SK-N-SH treated with all-trans-retinoic acid at 6 μM for 48 hours (cell line): Measurements from ENCODE around the gene MORN4.
"Not testable (repeated sequence)": the region's sequence is repeated elsewhere in the genome, so short reads cannot be mapped to it uniquely, and the experiment has no call there.

ENCODE experiments used
- ATAC-seq: fragments of 200-7000 bp; cut with Tn5 transposase; 3 replicates; pipeline ENCODE4 v1.9.1; 2020; ENCODE audit warnings: mild to moderate bottlenecking, moderate library complexity
- ARNTL ChIP-seq: fragments of 450-650 bp; formaldehyde crosslinking; IDR thresholded peaks from 2 replicates; pipeline ENCODE4 v1.5.0; 2020; ENCODE audit warnings: low read depth, mild to moderate bottlenecking, moderate library complexity, borderline replicate concordance
- CREB5 ChIP-seq: fragments of 250-450 bp; sonication (Bioruptor Pico); IDR thresholded peaks from 2 replicates; pipeline ENCODE4 v1.5.1; 2020; ENCODE audit warnings: low read depth, mild to moderate bottlenecking, moderate library complexity
- ESRRG ChIP-seq: fragments of 250-450 bp; sonication (Bioruptor Pico); IDR thresholded peaks from 2 replicates; pipeline ENCODE4 v1.6.1; 2021; ENCODE audit warnings: mild to moderate bottlenecking
- ISL1 ChIP-seq: fragments of 250-450 bp; sonication (Bioruptor Pico); IDR thresholded peaks from 2 replicates; pipeline ENCODE4 v2.1.2; 2022; ENCODE audit warnings: mild to moderate bottlenecking, moderate library complexity
- OSR1 ChIP-seq: fragments of 250-450 bp; sonication (Bioruptor Pico); IDR thresholded peaks from 2 replicates; pipeline ENCODE4 v1.8.0; 2022; ENCODE audit warnings: moderate library complexity, mild to moderate bottlenecking, inconsistent platforms
- POU6F1 ChIP-seq: fragments of 250-450 bp; sonication (Bioruptor Pico); IDR thresholded peaks from 2 replicates; pipeline ENCODE4 v1.8.0; 2021; ENCODE audit warnings: low read depth, mild to moderate bottlenecking, moderate library complexity, borderline replicate concordance
- PPARA ChIP-seq: fragments of 250-450 bp; sonication (Bioruptor Pico); IDR thresholded peaks from 2 replicates; pipeline ENCODE4 v1.5.0; 2020; ENCODE audit warnings: mild to moderate bottlenecking, borderline replicate concordance
- RARB ChIP-seq: fragments of 250-450 bp; sonication (Bioruptor Pico); IDR thresholded peaks from 2 replicates; pipeline ENCODE4 v1.8.0; 2021; ENCODE audit warnings: mild to moderate bottlenecking, moderate library complexity
- SNAI2 ChIP-seq: fragments of 250-450 bp; sonication (Bioruptor Pico); IDR thresholded peaks from 2 replicates; pipeline ENCODE4 v1.5.0; 2020; ENCODE audit warnings: mild to moderate bottlenecking, moderate library complexity
- TCF4 ChIP-seq: fragments of 250-450 bp; sonication (Bioruptor Pico); IDR thresholded peaks from 2 replicates; pipeline ENCODE4 v1.8.0; 2021; ENCODE audit warnings: mild to moderate bottlenecking, moderate library complexity, borderline replicate concordance
- TOX ChIP-seq: fragments of 250-450 bp; sonication (Bioruptor Pico); IDR thresholded peaks from 2 replicates; pipeline ENCODE4 v1.8.0; 2021; ENCODE audit warnings: mild to moderate bottlenecking, moderate library complexity, borderline replicate concordance
- TSHZ2 ChIP-seq: fragments of 250-450 bp; sonication (Bioruptor Pico); IDR thresholded peaks from 2 replicates; pipeline ENCODE4 v1.5.0; 2020; ENCODE audit warnings: mild to moderate bottlenecking, moderate library complexity
- ZC3H10 ChIP-seq: fragments of 250-450 bp; sonication (Bioruptor Pico); IDR thresholded peaks from 2 replicates; pipeline ENCODE4 v1.5.1; 2021; ENCODE audit warnings: mild to moderate bottlenecking, moderate library complexity
- ZFP3 ChIP-seq: fragments of 250-450 bp; sonication (Bioruptor Pico); IDR thresholded peaks from 2 replicates; pipeline ENCODE4 v1.5.0; 2020; ENCODE audit warnings: mild to moderate bottlenecking, moderate library complexity
- ZNF565 ChIP-seq: fragments of 450-650 bp; formaldehyde crosslinking; conservative IDR thresholded peaks from 2 replicates; pipeline ENCODE4 v1.5.0; 2020; ENCODE audit warnings: low read depth, mild to moderate bottlenecking, moderate library complexity
- ZNF70 ChIP-seq: fragments of 450-650 bp; formaldehyde crosslinking; IDR thresholded peaks from 2 replicates; pipeline ENCODE4 v1.5.0; 2020; ENCODE audit warnings: mild to moderate bottlenecking, moderate library complexity
- ZNF8 ChIP-seq: fragments of 450-650 bp; formaldehyde crosslinking; IDR thresholded peaks from 2 replicates; pipeline ENCODE4 v1.5.0; 2020; ENCODE audit warnings: mild to moderate bottlenecking, moderate library complexity
- TF ChIP-seq, protein P1 (sequence below): fragments of 250-450 bp; sonication (Bioruptor Pico); IDR thresholded peaks from 2 replicates; pipeline ENCODE4 v1.8.0; 2020; ENCODE audit warnings: mild to moderate bottlenecking, moderate library complexity, borderline replicate concordance

Gene MORN4

DNA sequence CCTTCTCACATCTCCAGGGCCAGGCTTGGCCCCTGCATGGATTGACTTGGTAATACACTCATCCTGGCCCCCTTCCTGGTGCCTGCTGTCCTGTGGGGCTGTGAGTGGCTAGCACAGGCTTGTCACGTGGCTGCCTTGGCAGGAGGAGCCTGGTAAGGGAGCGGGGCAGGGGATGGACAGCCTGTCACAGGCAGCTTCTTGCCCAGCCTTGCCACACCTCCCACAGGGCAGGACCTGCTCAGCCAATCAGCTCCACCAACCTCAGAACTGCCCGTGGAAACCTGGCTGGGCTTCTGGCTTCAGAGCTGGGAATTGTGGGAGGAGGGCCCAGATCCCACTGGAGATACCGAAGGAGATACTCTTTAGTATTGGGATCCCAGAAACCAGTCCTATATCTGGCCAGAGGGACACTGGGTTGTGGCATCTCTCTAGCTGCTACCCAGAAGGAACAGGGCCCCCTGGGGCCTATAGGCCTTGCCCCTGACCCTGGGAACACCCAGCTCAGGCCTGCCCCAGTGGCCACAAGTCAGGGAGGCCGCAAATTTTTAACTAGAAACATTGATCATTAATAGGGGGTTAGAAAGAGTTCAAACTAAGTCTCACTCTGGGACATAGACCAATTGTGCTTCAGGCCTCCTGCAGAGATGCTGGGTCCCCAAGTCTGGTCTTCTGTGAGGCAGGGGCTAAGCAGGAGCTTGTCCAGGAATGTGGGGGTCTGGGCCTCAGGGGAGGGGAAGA, 49.1 kb downstream of the MORN4 start, which contains the start of gene HOGA1:
Gene HOGA1 (plus strand): TSS at position 330 of the 738 bp plus-strand sequence. CDS start 315 bp downstream, at position 645.
- TF ChIP-seq CREB5 (CRISPR knock-in tag) (no peak), PPARA (CRISPR knock-in tag) (no peak), TCF4 (no peak)
- peak; percentile 100 for ATAC-seq

DNA sequence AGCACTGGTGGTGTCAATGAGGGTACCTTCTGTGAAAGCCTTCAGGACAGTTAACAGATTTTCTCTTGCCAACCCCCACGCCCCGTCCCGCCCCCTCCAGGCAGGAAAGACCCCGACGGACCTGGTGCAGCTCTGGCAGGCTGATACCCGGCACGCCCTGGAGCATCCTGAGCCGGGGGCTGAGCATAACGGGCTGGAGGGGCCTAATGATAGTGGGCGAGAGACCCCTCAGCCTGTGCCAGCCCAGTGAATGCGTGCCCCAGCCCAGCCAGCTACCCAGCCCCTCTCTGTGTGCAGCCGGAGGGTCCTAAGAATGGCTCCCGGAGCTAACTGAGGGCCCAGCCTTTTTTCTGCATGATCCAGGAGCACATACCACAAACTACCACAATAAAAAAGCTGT, 49.8 kb downstream of the MORN4 start:
- TF ChIP-seq ARNTL (no peak), ZNF8 (CRISPR knock-in tag) (no peak), OSR1 (no peak)
- no peak for ATAC-seq

DNA sequence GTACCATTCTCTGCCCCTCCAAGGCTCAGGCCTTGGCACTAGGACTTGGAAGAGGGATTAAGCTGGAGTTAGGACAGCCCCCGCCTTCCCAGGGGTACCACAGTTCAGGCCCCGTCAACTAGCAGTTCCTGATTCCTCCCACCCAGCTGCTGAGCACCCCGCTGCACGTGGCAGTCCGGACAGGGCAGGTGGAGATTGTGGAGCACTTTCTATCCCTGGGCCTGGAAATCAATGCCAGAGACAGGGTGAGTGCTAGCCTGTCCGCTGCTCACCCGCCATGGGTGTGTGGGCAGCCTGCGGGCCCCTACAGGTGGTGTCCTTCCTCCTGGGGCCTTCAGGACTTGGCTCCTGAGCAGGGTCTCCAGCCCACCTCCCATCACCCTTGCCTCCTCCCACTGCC, 51.1 kb downstream of the MORN4 start:
- ATAC-seq, result no peak
- TF ChIP-seq ARNTL, result no peak
- TF ChIP-seq, protein P1, sequence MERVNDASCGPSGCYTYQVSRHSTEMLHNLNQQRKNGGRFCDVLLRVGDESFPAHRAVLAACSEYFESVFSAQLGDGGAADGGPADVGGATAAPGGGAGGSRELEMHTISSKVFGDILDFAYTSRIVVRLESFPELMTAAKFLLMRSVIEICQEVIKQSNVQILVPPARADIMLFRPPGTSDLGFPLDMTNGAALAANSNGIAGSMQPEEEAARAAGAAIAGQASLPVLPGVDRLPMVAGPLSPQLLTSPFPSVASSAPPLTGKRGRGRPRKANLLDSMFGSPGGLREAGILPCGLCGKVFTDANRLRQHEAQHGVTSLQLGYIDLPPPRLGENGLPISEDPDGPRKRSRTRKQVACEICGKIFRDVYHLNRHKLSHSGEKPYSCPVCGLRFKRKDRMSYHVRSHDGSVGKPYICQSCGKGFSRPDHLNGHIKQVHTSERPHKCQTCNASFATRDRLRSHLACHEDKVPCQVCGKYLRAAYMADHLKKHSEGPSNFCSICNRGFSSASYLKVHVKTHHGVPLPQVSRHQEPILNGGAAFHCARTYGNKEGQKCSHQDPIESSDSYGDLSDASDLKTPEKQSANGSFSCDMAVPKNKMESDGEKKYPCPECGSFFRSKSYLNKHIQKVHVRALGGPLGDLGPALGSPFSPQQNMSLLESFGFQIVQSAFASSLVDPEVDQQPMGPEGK, result no peak
- no peak for TF ChIP-seq TCF4
- TF ChIP-seq ZC3H10 (CRISPR knock-in tag), result no peak
- TF ChIP-seq, all 23 proteins: peak for 0

- TF ChIP-seq ZFP3 (CRISPR knock-in tag), result no peak
Measured at GRCh38 chr10:97580421-97581367, 52.6 kb downstream of the MORN4 start.

DNA sequence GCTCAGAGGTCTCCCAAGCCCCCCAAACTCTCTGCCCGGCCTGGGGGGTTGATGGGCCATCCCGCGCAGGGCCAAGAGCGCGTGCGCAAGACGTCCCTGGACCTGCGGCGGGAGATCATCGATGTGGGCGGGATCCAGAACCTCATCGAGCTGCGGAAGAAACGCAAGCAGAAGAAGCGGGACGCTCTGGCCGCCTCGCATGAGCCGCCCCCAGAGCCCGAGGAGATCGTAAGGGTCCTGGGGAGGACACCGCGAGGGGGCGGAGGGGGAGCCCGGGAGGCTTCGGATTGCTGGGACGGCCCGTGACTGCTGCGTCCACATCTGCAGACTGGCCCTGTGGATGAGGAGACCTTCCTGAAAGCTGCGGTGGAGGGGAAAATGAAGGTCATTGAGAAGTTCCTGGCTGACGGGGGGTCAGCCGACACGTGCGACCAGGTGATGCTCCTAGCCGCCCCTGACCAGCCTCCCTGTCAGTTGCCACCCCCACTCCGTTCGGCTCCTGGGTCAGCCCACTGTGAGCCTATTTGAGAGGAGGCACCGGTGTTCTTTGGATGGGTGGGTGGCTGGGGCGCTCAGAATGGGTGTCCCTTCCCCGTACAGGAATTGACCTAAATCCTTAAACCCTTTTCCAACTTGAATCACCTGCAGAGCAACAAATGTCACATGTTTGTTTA, 55.0 kb downstream of the MORN4 start:
- no peak for ATAC-seq
- TF ChIP-seq ISL1 (CRISPR knock-in tag) (no peak), TOX (CRISPR knock-in tag) (no peak)

More at GRCh38 chr10:97580421-97581367, 52.6 kb downstream of the MORN4 start:
- no peak for ATAC-seq

GRCh38 chr10:97577701-97578100, 55.6 kb downstream of the MORN4 start:
- TF ChIP-seq ISL1 (CRISPR knock-in tag) (no peak), PPARA (CRISPR knock-in tag) (no peak), ZNF565 (CRISPR knock-in tag) (no peak), ZNF8 (CRISPR knock-in tag) (no peak), CREB5 (CRISPR knock-in tag) (no peak), ZNF70 (CRISPR knock-in tag) (no peak), OSR1 (no peak), SNAI2 (CRISPR knock-in tag) (no peak), TOX (CRISPR knock-in tag) (no peak), ARNTL (no peak), RARB (no peak), POU6F1 (no peak), TSHZ2 (no peak), ESRRG (CRISPR knock-in tag) (no peak)
- TF ChIP-seq, protein P1, result no peak
- no peak for ATAC-seq

DNA sequence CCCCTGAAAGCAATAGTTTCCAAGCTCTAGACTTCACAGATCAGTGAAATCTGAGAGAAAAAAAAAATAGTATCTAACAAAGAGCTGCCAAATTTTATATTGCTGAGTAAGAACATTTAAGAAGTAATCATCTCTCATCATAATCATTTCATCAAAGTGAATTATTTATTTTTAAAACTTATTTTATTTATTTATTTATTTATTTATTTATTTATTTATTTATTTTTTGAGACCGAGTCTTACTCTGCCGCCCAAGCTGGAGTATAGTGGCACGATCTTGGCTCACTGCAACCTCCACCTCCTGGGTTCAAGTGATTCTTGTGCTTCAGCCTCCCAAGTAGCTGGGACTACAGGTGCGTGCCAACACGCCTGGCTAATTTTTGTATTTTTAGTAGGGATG, 56.8 kb downstream of the MORN4 start:
- ATAC-seq, result not testable (repeated sequence)
